IMR-90 (cell line): ENCODE results near the gene KRT72. TPM values are rescaled to one million over a fixed set of nuclear protein-coding genes. Genes with fewer than 3 reads are reported as not detected.

ENCODE experiments used
- ATAC-seq: fragments of 200-7000 bp; cut with Tn5 transposase; 2 replicates; pipeline ENCODE4 v1.9.1; 2020; ENCODE audit warnings: low read depth, mild to moderate bottlenecking, moderate library complexity
- BruUV-seq: library from RNA; stranded (reverse); fragments of 400-500 nt; replicated peaks from 2 replicates; lab custom pipeline; 2021; lab: Mats Ljungman, UMichigan
- CTCF ChIA-PET: fragments of 300-600 bp; formaldehyde crosslinking; extraction: SDS; loops from one replicate; lab custom pipeline; 2021; ENCODE audit warnings: antibody characterized with exemption; lab: Yijun Ruan, JAX
- POLR2A ChIA-PET: fragments of 300-600 bp; sonication (Branson Sonifier 250); formaldehyde crosslinking; loops from one replicate; lab custom pipeline; 2022; ENCODE audit warnings: antibody characterized with exemption; ENCODE audit not compliant: unreplicated experiment; lab: Charles Lee
- DNase-seq: peaks from one replicate; pipeline ENCODE4 v3.0.0; 2013
- H2AFZ ChIP-seq: replicated peaks from 2 replicates; pipeline ENCODE3; 2013; ENCODE audit warnings: low read length, mild to moderate bottlenecking; ENCODE audit not compliant: poor library complexity
- H2AK5ac ChIP-seq: 2 replicates; pipeline ENCODE4 v1.6.1; 2013; ENCODE audit warnings: low read depth, low read length, inconsistent platforms
- H2AK9ac ChIP-seq: replicated peaks from 2 replicates; pipeline ENCODE3; 2013; ENCODE audit warnings: mild to moderate bottlenecking, low read depth, low read length, moderate library complexity; ENCODE audit not compliant: poor library complexity
- H2BK120ac ChIP-seq: 2 replicates; pipeline ENCODE4 v1.6.1; 2013; ENCODE audit warnings: low read depth, low read length, inconsistent platforms
- H2BK15ac ChIP-seq: 3 replicates; pipeline ENCODE4 v1.6.1; 2013; ENCODE audit warnings: low read depth, low read length, inconsistent platforms
- H2BK20ac ChIP-seq: 2 replicates; pipeline ENCODE4 v1.6.1; 2013; ENCODE audit warnings: low read depth, mild to moderate bottlenecking, inconsistent platforms, low read length, moderate library complexity
- H2BK5ac ChIP-seq: 2 replicates; pipeline ENCODE4 v1.6.1; 2013; ENCODE audit warnings: mild to moderate bottlenecking, low read depth, low read length, inconsistent platforms; ENCODE audit not compliant: poor library complexity, severe bottlenecking
- H3K14ac ChIP-seq: replicated peaks from 2 replicates; pipeline ENCODE4 v1.6.1; 2013; ENCODE audit warnings: low read depth, low read length, inconsistent platforms
- H3K18ac ChIP-seq: 2 replicates; pipeline ENCODE4 v1.6.1; 2013; ENCODE audit warnings: low read depth, low read length, control low read depth
- H3K23ac ChIP-seq: 2 replicates; pipeline ENCODE4 v1.6.1; 2013; ENCODE audit warnings: low read depth, low read length, inconsistent platforms
- H3K27ac ChIP-seq: 2 replicates; pipeline ENCODE4 v1.5.1; 2013; ENCODE audit warnings: mild to moderate bottlenecking, control low read depth, low read length; ENCODE audit not compliant: insufficient read depth
- H3K27me3 ChIP-seq: 2 replicates; pipeline ENCODE4 v1.6.1; 2013; ENCODE audit warnings: low read length; ENCODE audit not compliant: control insufficient read depth, insufficient read depth
- H3K36me3 ChIP-seq: 2 replicates; pipeline ENCODE4 v1.6.1; 2013; ENCODE audit warnings: low read length, mixed read lengths; ENCODE audit not compliant: control insufficient read depth, insufficient read depth
- H3K4ac ChIP-seq: 2 replicates; pipeline ENCODE4 v1.6.1; 2013; ENCODE audit warnings: low read depth, low read length, inconsistent platforms
- H3K4me1 ChIP-seq: 2 replicates; pipeline ENCODE4 v1.6.1; 2013; ENCODE audit warnings: low read length, mixed read lengths; ENCODE audit not compliant: control insufficient read depth, insufficient read depth
- H3K4me2 ChIP-seq: 2 replicates; pipeline ENCODE4 v1.6.1; 2013; ENCODE audit warnings: low read depth, mild to moderate bottlenecking, control low read depth, low read length, moderate library complexity
- H3K4me3 ChIP-seq: 2 replicates; pipeline ENCODE4 v1.5.1; 2013; ENCODE audit warnings: low read depth, mild to moderate bottlenecking, control low read depth, low read length, moderate library complexity; ENCODE audit not compliant: insufficient read depth
- H3K56ac ChIP-seq: 2 replicates; pipeline ENCODE4 v1.6.1; 2013; ENCODE audit warnings: low read length, inconsistent platforms; ENCODE audit not compliant: insufficient read depth; ENCODE audit errors: extremely low read depth
- H3K79me1 ChIP-seq, 2 experiments: 2 replicates each; pipeline ENCODE4 v1.6.1; 2013; ENCODE audit warnings: low read length in 2 of 2, inconsistent platforms in 1 of 2, low read depth in 1 of 2
- H3K9ac ChIP-seq: 2 replicates; pipeline ENCODE4 v1.6.1; 2013; ENCODE audit warnings: low read depth, low read length, control low read depth
- H3K9me1 ChIP-seq: 2 replicates; pipeline ENCODE4 v1.6.1; 2013; ENCODE audit warnings: low read length, inconsistent platforms; ENCODE audit not compliant: insufficient read depth
- H3K9me3 ChIP-seq: 2 replicates; pipeline ENCODE4 v1.6.1; 2013; ENCODE audit warnings: low read length; ENCODE audit not compliant: control insufficient read depth, insufficient read depth
- H4K20me1 ChIP-seq: 2 replicates; pipeline ENCODE4 v1.6.1; 2013; ENCODE audit warnings: low read length, inconsistent platforms; ENCODE audit not compliant: insufficient read depth
- H4K5ac ChIP-seq: 2 replicates; pipeline ENCODE4 v1.6.1; 2013; ENCODE audit warnings: mild to moderate bottlenecking, low read depth, low read length, control low read depth
- H4K8ac ChIP-seq, 2 experiments: 2 replicates each; pipeline ENCODE4 v1.6.1; 2013; ENCODE audit warnings: low read depth in 2 of 2, low read length in 2 of 2, control low read depth in 1 of 2, inconsistent platforms in 1 of 2
- H4K91ac ChIP-seq: 2 replicates; pipeline ENCODE4 v1.6.1; 2013; ENCODE audit warnings: low read depth, low read length, inconsistent platforms; ENCODE audit not compliant: insufficient read depth
- CEBPB ChIP-seq: IDR thresholded peaks from 2 replicates; pipeline ENCODE4 v1.6.1; 2012; ENCODE audit warnings: low read depth, low read length, improper control_type of control experiment
- CHD1 ChIP-seq: IDR thresholded peaks from 2 replicates; pipeline ENCODE4 v1.6.1; 2012; ENCODE audit warnings: low read depth, low read length, improper control_type of control experiment
- MAFK ChIP-seq: IDR thresholded peaks from 2 replicates; pipeline ENCODE4 v1.6.1; 2012; ENCODE audit warnings: low read depth, low read length, improper control_type of control experiment
- MAZ ChIP-seq: IDR thresholded peaks from 2 replicates; pipeline ENCODE4 v1.6.1; 2012; ENCODE audit warnings: low read depth, mild to moderate bottlenecking, low read length, improper control_type of control experiment, moderate library complexity, borderline replicate concordance
- MXI1 ChIP-seq: IDR thresholded peaks from 2 replicates; pipeline ENCODE4 v1.6.1; 2012; ENCODE audit warnings: low read depth, mild to moderate bottlenecking, low read length, moderate library complexity, borderline replicate concordance
- NFE2L2 ChIP-seq: fragments of 150-350 bp; IDR thresholded peaks from 2 replicates; pipeline ENCODE4 v1.6.1; 2016; ENCODE audit warnings: low read depth, mild to moderate bottlenecking, low read length
- POLR2A ChIP-seq: IDR thresholded peaks from 2 replicates; pipeline ENCODE4 v1.6.1; 2012; ENCODE audit warnings: mild to moderate bottlenecking, low read depth, low read length
- RAD21 ChIP-seq: IDR thresholded peaks from 2 replicates; pipeline ENCODE4 v1.6.1; 2012; ENCODE audit warnings: low read length, improper control_type of control experiment
- RCOR1 ChIP-seq: IDR thresholded peaks from 2 replicates; pipeline ENCODE4 v1.6.1; 2012; ENCODE audit warnings: mild to moderate bottlenecking, low read length, improper control_type of control experiment; ENCODE audit not compliant: insufficient replicate concordance
- RFX5 ChIP-seq: IDR thresholded peaks from 2 replicates; pipeline ENCODE4 v1.8.0; 2012; ENCODE audit warnings: low read depth, mild to moderate bottlenecking, low read length, moderate library complexity
- WGBS, 2 experiments: methylation state at CpG; one replicate each; pipeline versions ENCODE4 v1.1.5 to v1.1.7; 2013; ENCODE audit warnings: missing lambda C conversion rate in 2 of 2; ENCODE audit not compliant: insufficient read length in 1 of 2; ENCODE audit errors: extremely low coverage in 2 of 2; 5-methylcytosine and 5-hydroxymethylcytosine counted together
- dilution Hi-C: fragments of 300-500 bp; cut with HindIII; formaldehyde crosslinking; loops from one replicate; pipeline ENCODE4 v1.14.3; 2018; ENCODE audit warnings: low sequenced_read_pairs; ENCODE audit not compliant: unreplicated experiment
- in situ Hi-C: fragments of 300-500 bp; cut with MboI; formaldehyde crosslinking; loops from 3 replicates; pipeline ENCODE4 v1.14.3; 2019; ENCODE audit warnings: low sequenced_read_pairs, inconsistent platforms, mixed read lengths
- intact Hi-C: fragments of 100-400 bp; cut with micrococcal nuclease; formaldehyde crosslinking; loops from 2 replicates; pipeline ENCODE4 v1.10.0; 2022
- polyA plus RNA-seq, 3 experiments: library from polyadenylated mRNA; depleted of rRNA; stranded (reverse); fragments of >200 nt; gene quantifications; 2 replicates each; pipeline ENCODE4 v1.2.3, GENCODE V29; 2012; ENCODE audit warnings: low replicate concordance in 1 of 3
- total RNA-seq: library from RNA; depleted of rRNA; stranded (reverse); fragments of >200 nt; gene quantifications from 2 replicates; pipeline ENCODE4 v1.2.3, GENCODE V29; 2012
- TF ChIP-seq, protein P1 (sequence below): fragments of 150-350 bp; IDR thresholded peaks from 2 replicates; pipeline ENCODE4 v1.6.1; 2017; ENCODE audit warnings: mild to moderate bottlenecking, antibody characterized with exemption, low read length, low read depth
- TF ChIP-seq, protein P2 (sequence below): fragments of 150-350 bp; IDR thresholded peaks from 2 replicates; pipeline ENCODE4 v1.6.1; 2016; ENCODE audit warnings: low read depth, mild to moderate bottlenecking, low read length, moderate library complexity, borderline replicate concordance

The KRT72 gene
- total and polyA plus RNA-seq, 2 of the 4 experiments (the other 2 are of a cell fraction), result not detected

DNA sequence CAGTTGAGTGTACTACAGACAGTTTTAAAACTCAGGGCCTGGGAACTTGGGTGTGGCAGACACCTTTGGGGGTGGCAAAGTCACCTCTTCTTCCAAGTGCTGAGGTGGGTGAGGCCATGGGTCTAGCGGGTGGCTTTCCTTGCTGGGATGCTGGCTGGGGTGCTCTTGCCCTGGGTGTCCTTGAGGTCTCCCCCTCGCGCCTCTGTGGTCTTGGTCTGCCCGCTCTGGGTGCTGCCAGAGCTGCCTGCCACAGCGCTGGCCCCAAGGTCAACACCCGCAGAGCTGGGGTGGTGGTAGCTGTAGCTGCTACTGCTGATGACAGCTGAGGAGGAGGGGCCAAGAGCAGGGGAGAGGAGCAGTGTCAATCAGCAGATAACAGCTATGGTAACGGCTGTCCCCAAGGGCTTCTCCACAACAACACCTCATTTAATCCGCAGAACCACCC, 34.4 kb downstream of the KRT72 start:
- no peak overlapping the region for H2BK5ac ChIP-seq
- no peak overlapping the region for H3K4ac ChIP-seq
- H3K23ac ChIP-seq, result no peak overlapping the region
- no peaks in the 10 kb centered on the region for H3K4me1 ChIP-seq
- no peak overlapping the region for H2AFZ ChIP-seq
- CTCF ChIA-PET, result interaction anchor here (0.6 kb wide), 1 partner anchor 15 kb away, joined by 3 read pairs; no protein-coding TSS in a partner anchor
- H2BK20ac ChIP-seq, result no peak overlapping the region
- H4K8ac ChIP-seq, result no peak overlapping the region
- no peaks in the 10 kb centered on the region for H3K79me1 ChIP-seq
- no TSS peak for BruUV-seq
- no peaks in the 10 kb centered on the region for H3K9me1 ChIP-seq
- TF ChIP-seq CHD1, result no peak
- no peak for TF ChIP-seq MAZ
- TF ChIP-seq CEBPB, result no peak
- TF ChIP-seq MAFK, result no peak
- no peak for TF ChIP-seq RAD21
- TF ChIP-seq POLR2A, result no peak
- TF ChIP-seq, protein P1, sequence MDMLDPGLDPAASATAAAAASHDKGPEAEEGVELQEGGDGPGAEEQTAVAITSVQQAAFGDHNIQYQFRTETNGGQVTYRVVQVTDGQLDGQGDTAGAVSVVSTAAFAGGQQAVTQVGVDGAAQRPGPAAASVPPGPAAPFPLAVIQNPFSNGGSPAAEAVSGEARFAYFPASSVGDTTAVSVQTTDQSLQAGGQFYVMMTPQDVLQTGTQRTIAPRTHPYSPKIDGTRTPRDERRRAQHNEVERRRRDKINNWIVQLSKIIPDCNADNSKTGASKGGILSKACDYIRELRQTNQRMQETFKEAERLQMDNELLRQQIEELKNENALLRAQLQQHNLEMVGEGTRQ, result no peak
- no peak for TF ChIP-seq RFX5
- no peak for TF ChIP-seq RCOR1
- TF ChIP-seq, protein P2, sequence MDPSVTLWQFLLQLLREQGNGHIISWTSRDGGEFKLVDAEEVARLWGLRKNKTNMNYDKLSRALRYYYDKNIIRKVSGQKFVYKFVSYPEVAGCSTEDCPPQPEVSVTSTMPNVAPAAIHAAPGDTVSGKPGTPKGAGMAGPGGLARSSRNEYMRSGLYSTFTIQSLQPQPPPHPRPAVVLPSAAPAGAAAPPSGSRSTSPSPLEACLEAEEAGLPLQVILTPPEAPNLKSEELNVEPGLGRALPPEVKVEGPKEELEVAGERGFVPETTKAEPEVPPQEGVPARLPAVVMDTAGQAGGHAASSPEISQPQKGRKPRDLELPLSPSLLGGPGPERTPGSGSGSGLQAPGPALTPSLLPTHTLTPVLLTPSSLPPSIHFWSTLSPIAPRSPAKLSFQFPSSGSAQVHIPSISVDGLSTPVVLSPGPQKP, result no peak
- TF ChIP-seq NFE2L2, result no peak
- no peak for TF ChIP-seq MXI1
- dilution Hi-C loops (no loop called here), intact Hi-C loops (no loop called here), in situ Hi-C loops (no loop called here)
- H3K9me3 ChIP-seq, result no peaks in the 10 kb centered on the region
- 20% methylated on average over 2 of the region's 8 CpGs; no CpG with 5 or more reads in 1 of the 2 experiments for WGBS, 2 experiments
- no peak for ATAC-seq
- no peak overlapping the region for H2AK9ac ChIP-seq
- H4K5ac ChIP-seq, result no peak overlapping the region
- no peak overlapping the region for H3K18ac ChIP-seq
- H2AK5ac ChIP-seq, result no peak overlapping the region
- no peaks in the 10 kb centered on the region for H4K20me1 ChIP-seq
- H2BK120ac ChIP-seq, result no peak overlapping the region
- H3K14ac ChIP-seq, result no peak overlapping the region
- no peaks in the 10 kb centered on the region for H3K36me3 ChIP-seq
- H3K9ac ChIP-seq, result no peak overlapping the region
- H3K56ac ChIP-seq, result no peak overlapping the region
- H2BK15ac ChIP-seq, result no peak overlapping the region
- H3K4me3 ChIP-seq, result no peak overlapping the region
- peaks cover 37% of the 10 kb centered on the region for H3K27me3 ChIP-seq
- H3K27ac ChIP-seq, result no peak overlapping the region
- no peak overlapping the region for H3K4me2 ChIP-seq
- DNase-seq, result no peak
- POLR2A ChIA-PET, result no interaction called here
- H4K91ac ChIP-seq, result no peak overlapping the region
